Measurements from ENCODE around the gene FBP2. TPM values are rescaled to one million over a fixed set of nuclear protein-coding genes. Genes with fewer than 3 reads are reported as not detected.

FBP2 gene
- total RNA-seq, 2 experiments from 2014 or later = not detected

DNA sequence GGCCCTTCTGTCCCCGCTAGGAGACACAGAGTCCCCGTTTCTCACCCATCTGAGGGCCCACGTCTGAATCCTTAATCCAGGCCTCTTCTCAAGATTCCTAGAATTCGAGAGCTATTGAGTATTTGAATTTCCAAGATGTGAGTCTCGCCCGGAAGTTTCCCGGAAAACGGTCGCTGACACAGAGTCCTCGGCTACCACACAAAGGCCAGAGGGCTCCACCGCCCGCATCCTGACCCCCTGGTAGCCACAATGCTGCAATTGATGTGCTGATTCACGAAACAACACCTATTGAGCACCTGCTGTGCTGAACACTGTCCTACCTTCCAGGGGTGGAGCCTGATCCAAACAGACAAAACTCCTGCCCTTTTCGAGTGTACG, 46.4 kb upstream of the FBP2 start:
- Mint-ChIP-seq H3K4me3 (peak overlapping the region; percentile 91), H3K36me3 (ENCODE audit: low read depth) (no peaks in the 10 kb centered on the region), H3K27ac (peak overlapping the region; percentile 70), H3K27me3 (no peaks in the 10 kb centered on the region), H3K4me1 (ENCODE audit: low read depth) (peaks cover 17% of the 10 kb centered on the region), H3K9me3 (no peaks in the 10 kb centered on the region)
- POLR2A ChIA-PET = interaction anchor here (1.0 to 2.4 kb wide), 3 partner anchors 17 to 86 kb away, joined by 3 to 17 read pairs (median 17); partner anchors contain the start of gene AOPEP
- CTCF ChIA-PET = no interaction called here
- peaks cover 15% of the 10 kb centered on the region for H3K4me1 ChIP-seq (ENCODE audit: insufficient read depth, low read length)
- ATAC-seq (ENCODE audit: poor library complexity) (no peak), DNase-seq (no peak)
- intact Hi-C loops (cut with DNase I, micrococcal nuclease) = no loop called here
- peaks cover 0 to 5% of the 10 kb centered on the region in 2 experiments for H3K9me3 ChIP-seq (ENCODE audit: control insufficient read depth in 1 of 2, insufficient read depth in 1 of 2, low read length in 2 of 2)
- no peaks in the 10 kb centered on the region for H3K27me3 ChIP-seq (ENCODE audit: control insufficient read depth in 1 of 2, insufficient read depth in 2 of 2, low read length in 2 of 2)
- peak overlapping the region in 1 of 2 donors; percentile 22 for H3K27ac ChIP-seq (ENCODE audit: low read depth in 1 of 2, low read length in 2 of 2)
- peak overlapping the region; percentile 72 for H3K4me3 ChIP-seq (ENCODE audit: low read length)
- H3K36me3 ChIP-seq (ENCODE audit: insufficient read depth, low read length) = no peaks in the 10 kb centered on the region
- TF ChIP-seq, protein P1, sequence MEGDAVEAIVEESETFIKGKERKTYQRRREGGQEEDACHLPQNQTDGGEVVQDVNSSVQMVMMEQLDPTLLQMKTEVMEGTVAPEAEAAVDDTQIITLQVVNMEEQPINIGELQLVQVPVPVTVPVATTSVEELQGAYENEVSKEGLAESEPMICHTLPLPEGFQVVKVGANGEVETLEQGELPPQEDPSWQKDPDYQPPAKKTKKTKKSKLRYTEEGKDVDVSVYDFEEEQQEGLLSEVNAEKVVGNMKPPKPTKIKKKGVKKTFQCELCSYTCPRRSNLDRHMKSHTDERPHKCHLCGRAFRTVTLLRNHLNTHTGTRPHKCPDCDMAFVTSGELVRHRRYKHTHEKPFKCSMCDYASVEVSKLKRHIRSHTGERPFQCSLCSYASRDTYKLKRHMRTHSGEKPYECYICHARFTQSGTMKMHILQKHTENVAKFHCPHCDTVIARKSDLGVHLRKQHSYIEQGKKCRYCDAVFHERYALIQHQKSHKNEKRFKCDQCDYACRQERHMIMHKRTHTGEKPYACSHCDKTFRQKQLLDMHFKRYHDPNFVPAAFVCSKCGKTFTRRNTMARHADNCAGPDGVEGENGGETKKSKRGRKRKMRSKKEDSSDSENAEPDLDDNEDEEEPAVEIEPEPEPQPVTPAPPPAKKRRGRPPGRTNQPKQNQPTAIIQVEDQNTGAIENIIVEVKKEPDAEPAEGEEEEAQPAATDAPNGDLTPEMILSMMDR (IDR thresholded peaks at IDR 0.05) = no peak

DNA sequence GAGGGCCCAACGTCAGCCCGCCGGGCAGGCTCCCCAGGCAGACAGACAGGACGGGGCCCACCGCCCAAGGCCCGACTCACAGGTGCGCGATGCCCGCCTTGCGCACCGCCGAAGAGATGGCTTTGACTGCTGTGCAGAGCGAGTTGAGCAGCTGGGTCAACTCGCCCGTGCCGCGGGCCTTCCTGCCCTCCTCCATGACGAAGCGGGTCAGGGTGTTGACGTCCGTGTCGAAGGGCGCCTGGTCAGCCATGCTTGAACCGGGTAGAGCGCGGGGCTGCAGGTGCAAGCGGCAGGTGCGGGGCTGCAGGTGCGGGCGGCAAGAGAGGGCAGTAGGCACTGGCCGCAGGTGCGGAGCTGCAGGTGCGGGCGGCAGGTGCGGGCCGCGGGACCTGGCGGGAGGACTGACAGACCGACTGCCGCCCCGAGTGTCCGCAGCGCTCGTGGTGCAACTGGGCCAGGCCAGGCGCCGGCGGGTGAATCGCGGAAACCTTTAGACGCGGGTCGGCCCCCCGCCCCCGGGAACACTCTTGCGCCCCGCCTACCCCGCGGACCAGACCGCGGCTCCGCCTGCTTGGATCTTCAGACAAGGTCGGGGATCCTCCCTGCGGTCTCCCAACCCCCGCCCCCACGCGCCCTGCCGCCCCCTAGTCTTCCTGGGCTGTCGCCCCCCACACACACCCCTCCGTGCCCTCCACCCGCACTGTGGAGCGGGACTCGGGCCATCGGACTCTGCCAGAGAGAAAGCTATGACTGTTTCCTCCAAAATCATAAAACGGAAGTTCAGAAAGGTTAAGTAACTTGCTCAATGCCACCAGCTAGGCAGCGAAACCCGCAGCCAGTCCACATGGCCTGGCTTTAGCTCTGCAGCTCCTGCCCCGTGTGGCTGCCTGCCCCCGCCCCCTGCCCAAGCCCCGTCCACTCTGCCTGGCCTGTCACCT, 45.7 kb upstream of the FBP2 start, which contains the start of gene FBP1:
FBP1 (minus strand) TSS at position 458 of the 938 bp plus-strand sequence; CDS start at position 250, 208 bp downstream.
- peak within 1 kb of the TSS; percentile 70 for H3K27ac Mint-ChIP-seq
- ChIA-PET CTCF (interaction anchor here (0.6 kb wide), 1 partner anchor 1053 kb away, joined by 3 read pairs; no protein-coding TSS in a partner anchor), POLR2A (interaction anchor here (1.0 to 2.4 kb wide), 3 partner anchors 18 to 87 kb away, joined by 3 to 17 read pairs (median 17); partner anchors contain the start of gene AOPEP)
- TF ChIP-seq, protein P1 (IDR thresholded peaks at IDR 0.05) = no peak
- peaks cover 17% of the 10 kb centered on the region for H3K4me1 Mint-ChIP-seq (ENCODE audit: low read depth)
- H3K27ac ChIP-seq (ENCODE audit: low read depth in 1 of 2, low read length in 2 of 2) = peak within 1 kb of the TSS in 1 of 2 donors; percentile 22
- no peaks in the 10 kb centered on the region for H3K9me3 Mint-ChIP-seq
- H3K4me3 Mint-ChIP-seq = peak within 1 kb of the TSS; percentile 91
- no peaks in the 10 kb centered on the region for H3K36me3 Mint-ChIP-seq (ENCODE audit: low read depth)
- intact Hi-C loops (cut with DNase I, micrococcal nuclease) = no loop called here
- H3K27me3 ChIP-seq (ENCODE audit: control insufficient read depth in 1 of 2, insufficient read depth in 2 of 2, low read length in 2 of 2) = no peaks in the 10 kb centered on the region
- peaks cover 15% of the 10 kb centered on the region for H3K4me1 ChIP-seq (ENCODE audit: insufficient read depth, low read length)
- ATAC-seq (ENCODE audit: poor library complexity) (peak; percentile 62), DNase-seq (peak in 13 of 14 experiments; percentile 13 to 60 (median 35))
- H3K36me3 ChIP-seq (ENCODE audit: insufficient read depth, low read length) = no peaks in the 10 kb centered on the region
- peak within 1 kb of the TSS; percentile 72 for H3K4me3 ChIP-seq (ENCODE audit: low read length)
- H3K27me3 Mint-ChIP-seq = no peaks in the 10 kb centered on the region
- H3K9me3 ChIP-seq (ENCODE audit: control insufficient read depth in 1 of 2, insufficient read depth in 1 of 2, low read length in 2 of 2) = peaks cover 0 to 5% of the 10 kb centered on the region in 2 experiments

- Mint-ChIP-seq H3K27ac (peak overlapping the region; percentile 4), H3K36me3 (ENCODE audit: low read depth) (no peaks in the 10 kb centered on the region), H3K27me3 (no peaks in the 10 kb centered on the region), H3K4me1 (ENCODE audit: low read depth) (peaks cover 17% of the 10 kb centered on the region), H3K9me3 (no peaks in the 10 kb centered on the region), H3K4me3 (peak overlapping the region; percentile 91)
- H3K9me3 ChIP-seq (ENCODE audit: control insufficient read depth in 1 of 2, insufficient read depth in 1 of 2, low read length in 2 of 2) = peaks cover 0 to 5% of the 10 kb centered on the region in 2 experiments
- no peak for DNase-seq
- intact Hi-C loops (cut with DNase I, micrococcal nuclease) = no loop called here
- no peak overlapping the region for H3K27ac ChIP-seq (ENCODE audit: low read depth in 1 of 2, low read length in 2 of 2)
- no peaks in the 10 kb centered on the region for H3K36me3 ChIP-seq (ENCODE audit: insufficient read depth, low read length)
- ATAC-seq (ENCODE audit: poor library complexity) = no peak
- no peaks in the 10 kb centered on the region for H3K27me3 ChIP-seq (ENCODE audit: control insufficient read depth in 1 of 2, insufficient read depth in 2 of 2, low read length in 2 of 2)
- ChIA-PET POLR2A (interaction anchor here (0.9 to 2.4 kb wide), 3 partner anchors 19 to 88 kb away, joined by 3 to 17 read pairs (median 17); partner anchors contain the start of gene AOPEP), CTCF (interaction anchor here (0.6 kb wide), 1 partner anchor 1054 kb away, joined by 3 read pairs; no protein-coding TSS in a partner anchor)
- H3K4me1 ChIP-seq (ENCODE audit: insufficient read depth, low read length) = peaks cover 15% of the 10 kb centered on the region
- TF ChIP-seq, protein P1 (IDR thresholded peaks at IDR 0.05) = no peak
- H3K4me3 ChIP-seq (ENCODE audit: low read length) = peak overlapping the region; percentile 72
These were observed 44.9 kb upstream of the FBP2 start for GRCh38 chr9:94638335-94639060.

Measured in CD4-positive, alpha-beta T cell (primary cell).